Measurements from ENCODE around the gene PCP2.

- TF ChIP-seq, protein P1, sequence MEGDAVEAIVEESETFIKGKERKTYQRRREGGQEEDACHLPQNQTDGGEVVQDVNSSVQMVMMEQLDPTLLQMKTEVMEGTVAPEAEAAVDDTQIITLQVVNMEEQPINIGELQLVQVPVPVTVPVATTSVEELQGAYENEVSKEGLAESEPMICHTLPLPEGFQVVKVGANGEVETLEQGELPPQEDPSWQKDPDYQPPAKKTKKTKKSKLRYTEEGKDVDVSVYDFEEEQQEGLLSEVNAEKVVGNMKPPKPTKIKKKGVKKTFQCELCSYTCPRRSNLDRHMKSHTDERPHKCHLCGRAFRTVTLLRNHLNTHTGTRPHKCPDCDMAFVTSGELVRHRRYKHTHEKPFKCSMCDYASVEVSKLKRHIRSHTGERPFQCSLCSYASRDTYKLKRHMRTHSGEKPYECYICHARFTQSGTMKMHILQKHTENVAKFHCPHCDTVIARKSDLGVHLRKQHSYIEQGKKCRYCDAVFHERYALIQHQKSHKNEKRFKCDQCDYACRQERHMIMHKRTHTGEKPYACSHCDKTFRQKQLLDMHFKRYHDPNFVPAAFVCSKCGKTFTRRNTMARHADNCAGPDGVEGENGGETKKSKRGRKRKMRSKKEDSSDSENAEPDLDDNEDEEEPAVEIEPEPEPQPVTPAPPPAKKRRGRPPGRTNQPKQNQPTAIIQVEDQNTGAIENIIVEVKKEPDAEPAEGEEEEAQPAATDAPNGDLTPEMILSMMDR (IDR thresholded peaks at IDR 0.05) = no peak
- TF ChIP-seq POLR2AphosphoS5 (IDR thresholded peaks at IDR 0.05) = no peak
- no peak for TF ChIP-seq EP300 (IDR thresholded peaks at IDR 0.05)
- no peak for TF ChIP-seq POLR2A (IDR thresholded peaks at IDR 0.05)
These were observed 12.3 kb upstream of the PCP2 start for GRCh38 chr19:7645656-7646425.

Measured in suprapubic skin (tissue), 4 donors.